GM19397 (cell line): ENCODE data around the gene MYL3.
"Not testable (repeated sequence)": the region's sequence is repeated elsewhere in the genome, so short reads cannot be mapped to it uniquely, and the experiment has no call there.

ENCODE experiments used
- ATAC-seq: cut with Tn5 transposase; IDR thresholded peaks from one replicate; pipeline ENCODE4 v1.9.1; 2021; ENCODE audit warnings: mild to moderate bottlenecking, moderate library complexity; ENCODE audit not compliant: unreplicated experiment

Gene MYL3

GRCh38 chr3:46863261-46863782, at the start of gene MYL3:
TSS of gene MYL3 (minus strand) at chr3:46863444. CDS start at chr3:46863390, 54 bp downstream.
- ATAC-seq = no peak

- ATAC-seq = no peak
Measured at GRCh38 chr3:46912986-46913385, 49.7 kb upstream of the MYL3 start.

DNA sequence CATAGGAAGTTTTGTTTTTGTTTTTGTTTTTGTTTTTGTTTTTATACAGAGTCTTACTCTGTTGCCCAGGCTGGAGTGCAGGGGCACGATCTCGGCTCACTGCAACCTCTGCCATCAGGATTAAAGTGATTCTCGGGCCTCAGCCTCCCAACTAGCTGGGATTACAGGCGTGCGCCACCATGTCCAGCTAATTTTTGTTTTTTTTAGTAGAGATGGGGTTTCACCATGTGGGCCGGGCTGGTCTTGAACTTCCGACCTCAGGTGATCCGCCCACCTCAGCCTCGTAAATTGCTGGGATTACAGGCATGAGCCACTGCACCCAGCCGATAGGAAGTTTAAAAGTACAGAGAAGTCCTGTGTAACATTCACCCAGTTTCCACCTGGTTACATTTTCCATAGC, 47.7 kb upstream of the MYL3 start:
- ATAC-seq = not testable (repeated sequence)

GRCh38 chr3:46910166-46910760, 47.0 kb upstream of the MYL3 start:
- no peak for ATAC-seq

DNA sequence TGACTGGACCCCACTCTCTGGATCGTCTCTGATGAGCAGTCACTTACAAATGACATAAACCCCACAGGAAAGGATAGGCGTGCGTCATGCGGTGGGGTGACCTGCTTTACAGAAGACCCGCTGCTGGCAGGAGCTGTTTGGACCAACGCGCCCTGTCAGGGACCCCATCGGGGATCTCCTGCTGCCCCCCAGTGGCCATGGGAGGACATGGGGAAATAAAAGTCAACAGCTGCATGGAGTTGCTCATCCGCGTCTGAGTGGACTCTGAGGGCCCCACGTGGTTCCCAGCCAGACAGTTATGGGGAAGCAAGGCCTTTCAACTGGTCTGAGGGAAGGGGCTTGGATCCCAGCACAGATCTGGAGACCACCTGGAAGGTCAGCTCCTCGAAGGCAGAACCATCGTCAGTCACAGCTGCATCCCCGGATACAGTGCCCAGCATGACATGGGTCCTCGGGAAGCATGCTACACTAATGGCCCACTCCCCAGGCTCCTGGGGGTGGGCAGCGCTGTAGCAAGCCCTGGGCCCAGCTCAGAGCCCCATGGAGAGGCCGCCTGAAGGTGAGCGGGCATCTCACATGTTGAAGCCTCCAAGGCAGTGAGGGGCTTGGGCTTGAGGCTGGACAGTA, 46.4 kb upstream of the MYL3 start:
- peak; percentile 53 for ATAC-seq

- ATAC-seq = no peak
Measured at GRCh38 chr3:46908986-46909534, 45.8 kb upstream of the MYL3 start.

DNA sequence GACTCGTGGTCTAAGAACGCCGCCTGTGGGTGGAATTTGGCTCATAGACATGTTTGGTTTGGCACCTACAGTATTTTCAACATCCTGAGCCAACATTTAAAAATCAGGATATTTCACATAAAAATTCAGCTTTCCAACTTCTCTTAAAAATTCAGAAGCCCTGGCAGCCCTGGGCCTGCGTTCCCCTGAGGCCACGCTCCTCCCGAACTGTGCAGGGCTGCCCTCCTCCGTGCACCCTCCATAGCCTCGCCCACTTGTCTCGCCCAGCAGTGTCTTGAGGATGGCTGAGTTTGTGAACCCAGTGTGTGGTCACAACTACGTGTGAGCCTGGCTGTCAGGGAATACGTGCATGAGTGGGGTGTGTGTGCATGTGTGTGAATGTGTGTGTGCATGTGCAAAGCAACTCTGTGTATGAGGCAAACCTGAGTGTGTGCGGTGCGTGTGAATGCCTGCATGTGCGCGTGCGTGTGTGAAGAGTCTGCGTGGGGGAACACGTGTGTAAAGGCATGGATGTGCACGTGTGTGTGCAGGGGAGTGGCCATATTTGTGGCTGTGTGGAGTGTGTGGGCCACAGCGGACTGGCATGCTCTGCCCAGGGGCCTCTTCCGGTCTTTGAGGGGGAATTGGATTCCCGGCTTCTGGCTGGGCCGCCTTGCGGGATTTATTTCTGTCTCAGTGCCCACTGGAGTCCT, 45.2 kb upstream of the MYL3 start:
- no peak for ATAC-seq

DNA sequence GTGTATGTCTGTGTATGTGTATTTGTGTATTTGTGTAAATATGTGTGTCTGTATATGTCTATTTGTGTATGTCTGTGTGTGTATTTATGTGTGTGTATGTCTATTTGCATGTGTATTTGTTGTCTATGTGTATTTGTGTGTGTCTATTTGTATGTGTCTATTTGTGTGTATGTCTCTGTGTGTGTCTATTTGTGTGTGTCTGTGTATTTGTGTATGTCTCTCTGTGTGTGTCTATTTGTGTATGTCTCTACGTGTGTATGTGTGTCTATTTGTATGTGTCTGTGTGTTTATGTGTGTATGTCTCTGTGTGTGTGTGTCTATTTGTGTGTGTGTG, 44.7 kb upstream of the MYL3 start:
- ATAC-seq = no peak

- ATAC-seq = no peak
Measured at GRCh38 chr3:46907271-46907670, 44.0 kb upstream of the MYL3 start.

DNA sequence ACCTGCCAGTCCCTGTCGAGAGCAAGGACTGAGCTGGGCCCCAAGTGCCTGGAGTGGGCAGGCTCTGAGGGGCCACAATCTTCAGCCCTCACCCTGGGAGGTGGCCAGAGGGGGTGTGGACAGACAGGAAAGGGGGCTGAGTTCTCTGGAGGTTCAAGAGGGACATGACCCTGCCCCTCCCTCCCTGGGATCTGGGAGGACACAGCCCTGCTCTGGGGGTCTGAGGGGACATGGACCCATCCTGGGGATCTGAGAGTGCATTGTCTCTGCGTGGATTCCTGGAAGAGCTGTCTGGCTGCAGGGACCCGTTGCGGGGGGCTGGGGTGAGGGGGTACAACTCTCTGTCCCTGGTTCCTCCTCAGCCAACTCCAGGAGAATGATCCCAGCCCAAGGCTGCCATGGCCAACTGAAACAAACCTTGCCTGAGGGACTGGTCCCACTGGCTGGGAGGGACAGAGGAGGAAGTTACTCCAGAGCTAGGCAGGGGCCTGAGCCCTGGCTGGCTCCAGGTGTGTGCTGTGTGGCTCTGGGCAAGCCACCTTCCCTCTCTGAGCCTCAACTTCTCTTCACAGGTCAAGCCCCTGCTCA, 43.3 kb upstream of the MYL3 start:
- no peak for ATAC-seq

- ATAC-seq = no peak
Measured at GRCh38 chr3:46905661-46906451, 42.6 kb upstream of the MYL3 start.

GRCh38 chr3:46905213-46905560, 41.9 kb upstream of the MYL3 start:
- no peak for ATAC-seq

GRCh38 chr3:46904303-46905212, 41.3 kb upstream of the MYL3 start:
- ATAC-seq = no peak

GRCh38 chr3:46903341-46904302, 40.4 kb upstream of the MYL3 start:
- no peak for ATAC-seq

DNA sequence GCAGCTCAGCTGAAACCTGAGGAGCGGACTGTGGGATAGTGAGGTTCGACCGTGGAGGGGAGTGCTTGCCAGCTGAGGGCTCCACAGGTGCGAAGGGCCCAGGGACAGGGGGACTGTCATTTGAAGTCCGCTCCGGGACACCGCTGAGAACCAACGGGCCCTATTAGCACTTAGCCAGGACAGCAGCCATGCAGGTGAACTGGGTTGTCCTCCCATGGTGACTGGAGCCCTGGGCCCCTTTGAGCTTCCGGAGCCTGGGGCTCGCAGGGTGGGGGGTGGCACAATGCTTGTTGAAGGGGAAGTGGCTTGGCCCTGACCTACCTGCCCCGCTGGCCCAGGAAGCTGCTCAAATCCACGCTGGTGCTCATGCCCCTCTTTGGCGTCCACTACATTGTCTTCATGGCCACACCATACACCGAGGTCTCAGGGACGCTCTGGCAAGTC, 39.0 kb upstream of the MYL3 start:
- ATAC-seq = no peak

- no peak for ATAC-seq
Measured at GRCh38 chr3:46901591-46902187, 38.4 kb upstream of the MYL3 start.

DNA sequence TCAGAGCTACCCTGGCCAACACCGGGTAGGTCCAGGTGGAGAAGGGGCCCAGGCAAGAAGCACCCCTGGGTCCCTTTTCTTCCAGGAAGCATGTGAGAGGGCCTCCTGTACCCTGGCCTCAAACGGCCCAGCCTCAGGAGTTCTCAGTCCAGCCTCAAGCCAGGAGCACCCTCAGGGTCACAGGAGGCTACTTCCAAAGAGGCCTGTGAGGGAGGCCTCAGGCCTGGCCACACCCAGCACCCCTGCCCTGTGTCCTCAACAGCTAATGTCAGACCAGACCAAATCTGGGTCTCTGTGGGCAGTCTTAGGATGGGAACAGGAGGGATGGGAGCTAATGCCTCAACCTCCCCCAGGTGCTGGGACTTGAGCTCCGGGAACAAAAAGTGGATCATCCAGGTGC, 37.8 kb upstream of the MYL3 start:
- ATAC-seq = no peak

DNA sequence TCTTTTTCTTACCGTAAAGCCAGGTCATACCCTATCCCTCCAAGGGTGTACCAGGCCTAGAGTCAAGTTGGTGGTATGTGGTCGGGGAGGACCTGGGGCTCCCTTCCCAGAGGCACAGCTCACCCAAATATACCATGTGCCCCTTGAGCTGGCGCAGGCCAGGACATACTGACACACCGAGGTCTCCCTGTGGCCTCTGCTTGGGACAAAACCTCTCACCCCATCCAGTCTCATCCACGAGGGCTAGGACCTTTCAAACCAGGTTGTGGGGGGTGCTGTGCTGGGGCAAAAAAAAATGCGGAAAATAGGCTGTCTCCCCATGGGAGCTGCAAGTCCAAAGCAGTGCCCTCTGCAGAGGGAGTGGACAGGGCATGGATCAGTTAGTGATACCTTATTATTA, 37.1 kb upstream of the MYL3 start:
- no peak for ATAC-seq
